ENCODE results near the gene MDM2. TPM values are rescaled to one million over a fixed set of nuclear protein-coding genes. Genes with fewer than 3 reads are reported as not detected.

MDM2 gene
- total RNA-seq, 1 donor from 2014 or later: 99.5 TPM

Other genes starting within 250 kb of the MDM2 start
- gene RAP1B, start 197.3 kb upstream of the MDM2 start, total RNA-seq: 323 TPM
- gene NUP107, start 121.2 kb upstream of the MDM2 start, total RNA-seq: 50.6 TPM
- gene SLC35E3, start 62.0 kb upstream of the MDM2 start, total RNA-seq: 8.7 TPM
- gene CPM, start 125.0 kb downstream of the MDM2 start, total RNA-seq: 201 TPM

All from mesenteric fat pad (tissue), 1 donor.